Ovary (tissue), 3 donors: Measurements from ENCODE around the gene MTM1.

Experiments
- EP300 ChIP-seq: sonication (generic); formaldehyde crosslinking; IDR thresholded peaks from one replicate; pipeline ENCODE4 v1.6.1; 2017; ENCODE audit warnings: antibody characterized with exemption
- POLR2A ChIP-seq: fragments of 450-650 bp; IDR thresholded peaks from one replicate; pipeline ENCODE4 v1.6.1; 2017; ENCODE audit warnings: antibody characterized with exemption, mild to moderate bottlenecking, moderate library complexity
- TF ChIP-seq, protein P1 (sequence below), 3 donors: fragments of 450-650 bp in 2 of 3; fragments of 200-600 bp in 1 of 3; IDR thresholded peaks; one replicate each; pipeline versions ENCODE4 v1.5.1 to v1.8.0; 2016 to 2022; ENCODE audit warnings: antibody characterized with exemption in 3 of 3, mild to moderate bottlenecking in 1 of 3
- donor health status: DM: no; HTN: no; CAD: no.

DNA sequence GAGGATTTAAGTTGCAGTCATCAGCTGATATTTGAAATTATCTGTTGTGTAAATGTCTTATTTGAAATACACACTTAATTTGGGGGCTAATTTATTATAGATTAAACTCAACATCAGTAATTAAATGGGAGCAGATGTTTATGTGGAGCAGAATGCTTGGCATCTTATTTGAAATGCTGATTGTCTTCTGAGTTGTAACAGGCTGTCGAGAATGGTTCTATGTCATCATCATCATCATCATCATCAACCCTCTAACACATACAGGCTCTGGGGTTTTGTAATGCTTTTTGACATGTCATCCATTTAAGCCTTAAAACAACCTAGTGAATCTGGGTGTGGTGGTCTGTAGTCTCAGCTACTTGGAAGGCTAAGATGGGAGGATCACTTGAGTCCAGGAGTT lies 133.0 kb downstream of the MTM1 start:
- TF ChIP-seq, protein P1, sequence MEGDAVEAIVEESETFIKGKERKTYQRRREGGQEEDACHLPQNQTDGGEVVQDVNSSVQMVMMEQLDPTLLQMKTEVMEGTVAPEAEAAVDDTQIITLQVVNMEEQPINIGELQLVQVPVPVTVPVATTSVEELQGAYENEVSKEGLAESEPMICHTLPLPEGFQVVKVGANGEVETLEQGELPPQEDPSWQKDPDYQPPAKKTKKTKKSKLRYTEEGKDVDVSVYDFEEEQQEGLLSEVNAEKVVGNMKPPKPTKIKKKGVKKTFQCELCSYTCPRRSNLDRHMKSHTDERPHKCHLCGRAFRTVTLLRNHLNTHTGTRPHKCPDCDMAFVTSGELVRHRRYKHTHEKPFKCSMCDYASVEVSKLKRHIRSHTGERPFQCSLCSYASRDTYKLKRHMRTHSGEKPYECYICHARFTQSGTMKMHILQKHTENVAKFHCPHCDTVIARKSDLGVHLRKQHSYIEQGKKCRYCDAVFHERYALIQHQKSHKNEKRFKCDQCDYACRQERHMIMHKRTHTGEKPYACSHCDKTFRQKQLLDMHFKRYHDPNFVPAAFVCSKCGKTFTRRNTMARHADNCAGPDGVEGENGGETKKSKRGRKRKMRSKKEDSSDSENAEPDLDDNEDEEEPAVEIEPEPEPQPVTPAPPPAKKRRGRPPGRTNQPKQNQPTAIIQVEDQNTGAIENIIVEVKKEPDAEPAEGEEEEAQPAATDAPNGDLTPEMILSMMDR (IDR thresholded peaks at IDR 0.05): no peak
- TF ChIP-seq POLR2A: no peak
- TF ChIP-seq EP300: no peak
